Naive thymus-derived CD8-positive, alpha-beta T cell (primary cell): ENCODE results near the gene SPRN. TPM values are rescaled to one million over a fixed set of nuclear protein-coding genes. Genes with fewer than 3 reads are reported as not detected.

ENCODE experiments used
- ATAC-seq, 2 donors: fragments of 150-1000 bp; cut with Tn5 transposase in 1 of 2; sonication (Bioruptor Pico), chemical (Tn5 transposase) in 1 of 2; 1 replicate in 1 of 2; 2 replicates in 1 of 2; pipeline ENCODE4 v1.10.0; 2021; ENCODE audit warnings: mild to moderate bottlenecking in 2 of 2, moderate library complexity in 2 of 2
- POLR2A ChIA-PET: fragments of 350-600 bp; sonication (Branson Sonifier 250); formaldehyde crosslinking; loops from one replicate; lab custom pipeline; 2021; ENCODE audit warnings: antibody characterized with exemption; lab: Charles Lee
- DNase-seq, 10 donors: peaks; one replicate each; pipeline versions ENCODE4 v3.0.0 to v3.0.0-alpha.2; 2020 to 2022
- H3K27ac Mint-ChIP-seq, 10 donors: one replicate each; pipeline ENCODE4 v1.8.0; 2020 to 2022; ENCODE audit warnings: mild to moderate bottlenecking in 10 of 10, mixed read lengths in 10 of 10, moderate library complexity in 4 of 10, inconsistent platforms in 1 of 10
- H3K27me3 Mint-ChIP-seq, 5 donors: one replicate each; pipeline ENCODE4 v1.8.0; 2021 to 2022; ENCODE audit warnings: mixed read lengths in 5 of 5
- H3K36me3 Mint-ChIP-seq, 3 donors: one replicate each; pipeline ENCODE4 v1.8.0; 2020 to 2022; ENCODE audit warnings: mixed read lengths in 3 of 3, mild to moderate bottlenecking in 2 of 3, inconsistent platforms in 1 of 3
- H3K4me1 Mint-ChIP-seq, 4 donors: one replicate each; pipeline ENCODE4 v1.8.0; 2021 to 2022; ENCODE audit warnings: mixed read lengths in 4 of 4
- H3K4me3 Mint-ChIP-seq, 10 donors: one replicate each; pipeline ENCODE4 v1.8.0; 2020 to 2022; ENCODE audit warnings: mild to moderate bottlenecking in 10 of 10, mixed read lengths in 10 of 10, moderate library complexity in 6 of 10, inconsistent platforms in 1 of 10
- H3K9me3 Mint-ChIP-seq, 9 donors: one replicate each; pipeline ENCODE4 v1.8.0; 2020 to 2022; ENCODE audit warnings: mixed read lengths in 9 of 9, mild to moderate bottlenecking in 3 of 9, inconsistent platforms in 1 of 9, moderate library complexity in 1 of 9
- polyA plus RNA-seq, 3 donors: library from polyadenylated mRNA; unstranded; fragments of 300-500 nt; fragmentation: Illumina TruSeq; gene quantifications; one replicate each; pipeline ENCODE4 v1.2.3, GENCODE V29; 2021
- total RNA-seq, 8 experiments: library from RNA in 2 of 8; stranded (reverse) in 2 of 8; gene quantifications; one replicate each; pipeline ENCODE4 v1.2.3 and lab custom pipeline; 2021 to 2026

SPRN gene
- total and polyA plus RNA-seq, 5 experiments from 2014 or later = 0.06 to 0.39 (median 0.28) TPM; not detected in 2

- Mint-ChIP-seq H3K9me3 (no peaks in the 10 kb centered on the region), H3K27me3 (no peaks in the 10 kb centered on the region), H3K36me3 (peaks cover 0 to 2% (median under 1%) of the 10 kb centered on the region in 3 donors), H3K4me1 (no peaks in the 10 kb centered on the region), H3K27ac (peak overlapping the region in 1 of 10 donors; percentile 15), H3K4me3 (no peak overlapping the region)
- DNase-seq (no peak), ATAC-seq (no peak)
- POLR2A ChIA-PET = no interaction called here
Measured at GRCh38 chr10:133461841-133462240, 37.4 kb upstream of the SPRN start.

GRCh38 chr10:133461027-133461426, 36.6 kb upstream of the SPRN start:
- H3K27ac Mint-ChIP-seq = no peak overlapping the region
- no peaks in the 10 kb centered on the region for H3K27me3 Mint-ChIP-seq
- no peaks in the 10 kb centered on the region for H3K9me3 Mint-ChIP-seq
- no peak for DNase-seq
- no peaks in the 10 kb centered on the region for H3K4me1 Mint-ChIP-seq
- peaks cover 0 to 2% (median 0%) of the 10 kb centered on the region in 3 donors for H3K36me3 Mint-ChIP-seq
- POLR2A ChIA-PET = no interaction called here
- ATAC-seq = no peak
- H3K4me3 Mint-ChIP-seq = no peak overlapping the region

GRCh38 chr10:133460208-133460769, 35.9 kb upstream of the SPRN start:
- H3K4me1 Mint-ChIP-seq = no peaks in the 10 kb centered on the region
- no peak overlapping the region for H3K4me3 Mint-ChIP-seq
- no peaks in the 10 kb centered on the region for H3K27me3 Mint-ChIP-seq
- ATAC-seq = no peak
- no peak overlapping the region for H3K27ac Mint-ChIP-seq
- DNase-seq = no peak
- POLR2A ChIA-PET = no interaction called here
- H3K9me3 Mint-ChIP-seq = no peaks in the 10 kb centered on the region
- peaks cover 0 to 2% (median 0%) of the 10 kb centered on the region in 3 donors for H3K36me3 Mint-ChIP-seq

GRCh38 chr10:133459454-133460207, 35.2 kb upstream of the SPRN start:
- peaks cover 0 to 2% (median 0%) of the 10 kb centered on the region in 3 donors for H3K36me3 Mint-ChIP-seq
- H3K27me3 Mint-ChIP-seq = no peaks in the 10 kb centered on the region
- DNase-seq = no peak
- POLR2A ChIA-PET = no interaction called here
- no peaks in the 10 kb centered on the region for H3K9me3 Mint-ChIP-seq
- no peak overlapping the region for H3K27ac Mint-ChIP-seq
- no peak for ATAC-seq
- H3K4me1 Mint-ChIP-seq = no peaks in the 10 kb centered on the region
- H3K4me3 Mint-ChIP-seq = no peak overlapping the region

- no peak overlapping the region for H3K4me3 Mint-ChIP-seq
- H3K27me3 Mint-ChIP-seq = no peaks in the 10 kb centered on the region
- no peak overlapping the region for H3K27ac Mint-ChIP-seq
- no peaks in the 10 kb centered on the region for H3K9me3 Mint-ChIP-seq
- POLR2A ChIA-PET = no interaction called here
- no peaks in the 10 kb centered on the region for H3K4me1 Mint-ChIP-seq
- no peak for DNase-seq
- peaks cover 0 to 2% (median 0%) of the 10 kb centered on the region in 3 donors for H3K36me3 Mint-ChIP-seq
- ATAC-seq = no peak
Measured at GRCh38 chr10:133458710-133459453, 34.5 kb upstream of the SPRN start.

- DNase-seq = no peak
- POLR2A ChIA-PET = no interaction called here
- H3K27ac Mint-ChIP-seq = no peak overlapping the region
- peaks cover 0 to 2% (median 0%) of the 10 kb centered on the region in 3 donors for H3K36me3 Mint-ChIP-seq
- no peak for ATAC-seq
- no peaks in the 10 kb centered on the region for H3K4me1 Mint-ChIP-seq
- H3K4me3 Mint-ChIP-seq = no peak overlapping the region
- H3K9me3 Mint-ChIP-seq = no peaks in the 10 kb centered on the region
- H3K27me3 Mint-ChIP-seq = peaks cover 0 to under 1% (median 0%) of the 10 kb centered on the region in 5 donors
Measured at GRCh38 chr10:133458021-133458709, 33.7 kb upstream of the SPRN start.

- Mint-ChIP-seq H3K36me3 (peaks cover 0 to 2% (median 0%) of the 10 kb centered on the region in 3 donors), H3K27ac (no peak overlapping the region), H3K9me3 (no peaks in the 10 kb centered on the region), H3K4me1 (no peaks in the 10 kb centered on the region), H3K27me3 (peaks cover 0 to 2% (median 0%) of the 10 kb centered on the region in 5 donors), H3K4me3 (no peak overlapping the region)
- no peak for DNase-seq
- no peak for ATAC-seq
- POLR2A ChIA-PET = no interaction called here
Measured at GRCh38 chr10:133457100-133457841, 32.8 kb upstream of the SPRN start.

DNA sequence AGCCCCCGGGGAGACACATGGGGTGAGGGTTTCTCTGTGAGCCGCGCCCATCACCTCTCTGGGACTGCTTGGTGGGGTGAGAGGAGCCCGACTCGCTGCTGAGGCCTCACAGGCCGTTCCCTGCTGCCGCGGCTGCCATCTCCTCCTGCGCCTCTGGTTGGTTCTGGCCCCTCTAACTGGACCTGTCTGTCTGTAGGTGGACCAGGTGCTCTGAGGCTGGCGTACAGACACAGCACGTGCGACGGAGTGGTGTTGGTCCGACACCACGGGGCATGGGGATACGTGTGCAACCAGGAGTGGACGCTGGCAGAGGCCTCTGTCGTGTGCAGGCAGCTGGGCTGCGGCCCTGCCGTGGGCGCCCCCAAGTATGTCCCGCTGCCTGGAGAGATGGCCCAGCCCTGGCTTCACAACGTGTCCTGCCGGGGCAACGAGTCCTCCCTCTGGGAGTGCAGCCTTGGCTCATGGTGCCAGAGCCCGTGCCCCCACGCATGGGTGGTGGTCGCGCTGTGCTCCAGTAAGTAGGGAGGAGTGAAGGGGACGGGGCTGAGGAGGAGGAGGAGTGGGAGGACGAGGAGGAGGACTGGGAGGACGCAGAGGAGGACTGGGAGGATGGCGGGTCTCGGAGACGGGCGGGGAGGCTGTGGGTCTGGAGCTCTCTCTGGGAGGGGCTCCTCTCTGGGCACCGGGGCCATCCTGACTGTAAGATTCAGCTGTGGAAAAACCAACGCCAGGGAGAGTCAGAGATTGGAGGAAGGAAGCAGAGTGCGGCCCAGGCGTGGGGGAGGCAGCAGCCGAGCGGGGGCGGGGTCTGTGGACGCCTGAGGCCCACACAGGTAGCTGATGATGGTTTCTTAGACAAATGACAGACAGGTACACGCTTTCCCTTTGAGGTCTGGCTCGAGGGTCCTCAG, 31.9 kb upstream of the SPRN start:
- Mint-ChIP-seq H3K27me3 (peaks cover 0 to 2% (median 0%) of the 10 kb centered on the region in 5 donors), H3K36me3 (peaks cover 0 to 2% (median 0%) of the 10 kb centered on the region in 3 donors), H3K4me3 (no peak overlapping the region), H3K27ac (peak overlapping the region in 1 of 10 donors; percentile 37), H3K4me1 (no peaks in the 10 kb centered on the region), H3K9me3 (no peaks in the 10 kb centered on the region)
- no peak for ATAC-seq
- POLR2A ChIA-PET = no interaction called here
- DNase-seq = no peak

DNA sequence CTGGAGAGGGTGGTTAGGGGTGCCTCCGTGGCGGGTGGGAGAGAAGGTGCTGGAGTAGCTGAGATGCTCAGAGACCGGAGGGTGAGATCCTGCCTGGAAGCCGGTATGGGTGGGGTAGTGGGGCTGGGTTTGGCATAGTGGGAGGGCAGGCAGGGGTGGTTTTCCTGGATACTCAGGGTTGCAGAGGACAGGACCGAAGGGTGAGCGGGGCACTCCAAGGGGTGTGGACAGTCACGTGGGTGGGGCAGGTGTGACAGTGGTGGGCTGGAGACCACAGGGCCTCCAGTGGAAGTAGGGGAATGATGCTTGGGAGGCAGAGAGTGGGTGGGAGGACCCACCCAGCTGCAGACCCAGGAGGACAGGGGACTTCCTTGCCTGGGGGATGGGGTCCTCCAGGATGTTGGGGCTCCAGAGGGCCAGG, 31.2 kb upstream of the SPRN start:
- Mint-ChIP-seq H3K9me3 (peaks cover 0 to 3% (median 0%) of the 10 kb centered on the region in 9 donors), H3K27me3 (peaks cover 0 to 2% (median 0%) of the 10 kb centered on the region in 5 donors), H3K27ac (peak overlapping the region in 1 of 10 donors; percentile 37), H3K4me1 (no peaks in the 10 kb centered on the region), H3K4me3 (no peak overlapping the region), H3K36me3 (peaks cover 0 to 2% (median 0%) of the 10 kb centered on the region in 3 donors)
- no peak for ATAC-seq
- POLR2A ChIA-PET = no interaction called here
- no peak for DNase-seq

- DNase-seq (no peak), ATAC-seq (no peak)
- POLR2A ChIA-PET = no interaction called here
- peaks cover 0 to 2% (median 0%) of the 10 kb centered on the region in 5 donors for H3K27me3 Mint-ChIP-seq
- H3K36me3 Mint-ChIP-seq = no peaks in the 10 kb centered on the region
- peak overlapping the region in 1 of 10 donors; percentile 25 for H3K4me3 Mint-ChIP-seq
- H3K4me1 Mint-ChIP-seq = no peaks in the 10 kb centered on the region
- peaks cover 0 to 6% (median 0%) of the 10 kb centered on the region in 9 donors for H3K9me3 Mint-ChIP-seq
- peak overlapping the region in 1 of 10 donors; percentile 37 for H3K27ac Mint-ChIP-seq
Measured at GRCh38 chr10:133455196-133455595, 30.8 kb upstream of the SPRN start.

DNA sequence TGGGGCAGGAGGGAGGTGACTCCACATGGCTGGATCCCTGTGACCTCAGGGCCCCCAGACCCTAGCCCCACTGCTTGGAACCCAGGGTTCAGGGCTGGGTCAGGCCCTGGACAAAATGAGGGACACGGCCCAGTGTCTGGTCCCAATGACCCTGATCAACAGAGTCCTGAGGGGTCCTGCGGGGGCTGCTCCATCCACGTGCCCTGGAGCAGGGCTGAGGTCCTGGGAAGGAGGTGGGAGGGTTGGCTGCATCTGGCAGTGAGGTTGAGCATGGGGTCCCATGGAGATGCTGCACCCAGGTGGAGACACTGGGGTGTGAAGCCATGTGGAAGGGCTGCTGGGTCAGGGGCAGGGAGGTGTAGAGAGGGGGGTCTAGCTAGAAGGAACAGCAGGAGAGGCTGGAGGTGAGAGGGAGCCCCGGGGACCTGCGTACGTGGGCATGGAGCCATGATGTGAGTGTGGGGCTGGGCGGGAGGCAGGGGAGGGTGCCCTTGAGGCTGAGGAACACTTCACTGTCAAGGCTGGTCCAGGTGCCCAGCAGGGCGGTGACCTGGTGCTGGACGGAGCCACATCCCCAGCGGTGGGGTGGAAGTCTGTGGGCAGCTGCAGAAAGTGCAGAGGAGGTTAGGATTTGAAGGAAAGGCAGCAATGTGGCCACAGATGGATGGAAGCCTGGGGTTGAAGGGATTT, 29.9 kb upstream of the SPRN start:
- H3K36me3 Mint-ChIP-seq = peaks cover 0 to 3% (median 0%) of the 10 kb centered on the region in 3 donors
- POLR2A ChIA-PET = no interaction called here
- H3K4me1 Mint-ChIP-seq = no peaks in the 10 kb centered on the region
- H3K4me3 Mint-ChIP-seq = no peak overlapping the region
- no peak overlapping the region for H3K27ac Mint-ChIP-seq
- ATAC-seq = no peak
- H3K27me3 Mint-ChIP-seq = peaks cover 0 to 2% (median 0%) of the 10 kb centered on the region in 5 donors
- peaks cover 0 to 8% (median 2%) of the 10 kb centered on the region in 9 donors for H3K9me3 Mint-ChIP-seq
- DNase-seq = no peak
